Immature natural killer cell (primary cell): ENCODE measurements around the gene PRMT9. TPM values are rescaled to one million over a fixed set of nuclear protein-coding genes. Genes with fewer than 3 reads are reported as not detected.

Experiments used
- DNase-seq, 3 donors: peaks; one replicate each; pipeline ENCODE4 v3.0.0; 2022; ENCODE audit warnings: mixed read lengths in 1 of 3
- H3K27ac Mint-ChIP-seq, 6 donors: one replicate each; pipeline ENCODE4 v1.8.0; 2020; ENCODE audit warnings: mixed read lengths in 6 of 6, mild to moderate bottlenecking in 5 of 6, inconsistent platforms in 4 of 6, moderate library complexity in 3 of 6
- H3K27me3 Mint-ChIP-seq, 3 donors: one replicate each; pipeline ENCODE4 v1.8.0; 2020 to 2021; ENCODE audit warnings: low read depth in 3 of 3, mild to moderate bottlenecking in 3 of 3, mixed read lengths in 3 of 3, moderate library complexity in 3 of 3, inconsistent platforms in 1 of 3
- H3K36me3 Mint-ChIP-seq, 3 donors: one replicate each; pipeline ENCODE4 v1.8.0; 2020; ENCODE audit warnings: mixed read lengths in 3 of 3, inconsistent platforms in 2 of 3, mild to moderate bottlenecking in 2 of 3
- H3K4me1 Mint-ChIP-seq, 2 donors: one replicate each; pipeline ENCODE4 v1.8.0; 2020; ENCODE audit warnings: inconsistent platforms in 2 of 2, mild to moderate bottlenecking in 2 of 2, mixed read lengths in 2 of 2, moderate library complexity in 1 of 2
- H3K4me3 Mint-ChIP-seq, 5 donors: one replicate each; pipeline ENCODE4 v1.8.0; 2020; ENCODE audit warnings: mild to moderate bottlenecking in 5 of 5, mixed read lengths in 5 of 5, inconsistent platforms in 3 of 5, moderate library complexity in 3 of 5
- H3K9me3 Mint-ChIP-seq, 6 donors: one replicate each; pipeline ENCODE4 v1.8.0; 2020; ENCODE audit warnings: mild to moderate bottlenecking in 6 of 6, mixed read lengths in 6 of 6, inconsistent platforms in 4 of 6, moderate library complexity in 3 of 6
- polyA plus RNA-seq, 3 donors: library from polyadenylated mRNA; unstranded; fragments of 300-500 nt; fragmentation: Illumina TruSeq; gene quantifications; one replicate each; pipeline ENCODE4 v1.2.3, GENCODE V29; 2021

Gene PRMT9
- polyA plus RNA-seq, 3 donors from 2014 or later, result 0.41 to 4.4 (median 3.9) TPM

DNA sequence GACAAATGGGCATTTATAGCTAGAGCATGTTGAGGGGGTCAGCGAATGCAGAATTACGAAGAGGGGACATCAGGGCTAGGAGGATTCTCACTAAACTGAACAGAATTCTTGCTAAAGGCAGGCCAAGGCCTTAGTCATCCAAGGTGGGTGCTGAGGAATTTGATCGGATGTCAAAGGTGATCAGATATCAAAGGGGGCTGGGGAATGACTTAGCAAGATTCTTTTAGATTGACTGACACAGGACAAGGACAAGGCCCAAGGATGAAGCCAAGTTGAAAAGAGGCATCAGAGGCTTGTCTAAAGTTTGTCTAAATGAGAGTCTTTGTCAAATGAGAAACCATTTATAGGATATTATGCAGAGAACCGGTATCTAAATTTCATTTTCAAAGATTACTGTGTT lies 57.1 kb downstream of the PRMT9 start:
- no peak for DNase-seq
- Mint-ChIP-seq H3K4me3 (no peak overlapping the region), H3K27me3 (no peaks in the 10 kb centered on the region), H3K9me3 (peaks cover 0 to 1% (median 0%) of the 10 kb centered on the region in 6 donors), H3K4me1 (peaks cover 9 to 32% of the 10 kb centered on the region in 2 donors), H3K36me3 (peaks cover 27 to 49% (median 38%) of the 10 kb centered on the region in 3 donors), H3K27ac (peak overlapping the region in 1 of 6 donors; percentile 57)

DNA sequence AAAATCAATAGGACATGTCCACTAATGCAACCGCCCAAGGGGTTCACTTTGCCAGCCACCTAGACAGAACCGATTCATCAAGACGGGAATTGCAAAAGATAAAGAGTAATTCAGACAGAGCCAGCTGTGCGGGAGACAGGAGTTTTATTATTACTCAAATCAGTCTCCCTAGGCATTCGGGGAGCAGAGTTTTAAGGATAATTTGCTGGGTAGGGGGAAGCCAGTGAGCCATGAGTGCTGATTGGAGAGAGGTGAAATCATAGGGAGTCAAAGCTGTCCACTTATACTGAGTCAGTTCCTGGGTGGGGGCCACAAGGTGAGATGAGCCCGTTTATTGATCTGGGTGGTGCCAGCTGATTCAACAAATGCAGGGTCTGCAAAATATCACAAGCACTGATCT lies 58.2 kb downstream of the PRMT9 start:
- H3K27me3 Mint-ChIP-seq, result no peaks in the 10 kb centered on the region
- H3K4me3 Mint-ChIP-seq, result no peak overlapping the region
- no peak overlapping the region for H3K27ac Mint-ChIP-seq
- H3K9me3 Mint-ChIP-seq, result peaks cover 0 to 1% (median 0%) of the 10 kb centered on the region in 6 donors
- no peak for DNase-seq
- peaks cover 30 to 42% (median 38%) of the 10 kb centered on the region in 3 donors for H3K36me3 Mint-ChIP-seq
- peaks cover 13 to 42% of the 10 kb centered on the region in 2 donors for H3K4me1 Mint-ChIP-seq

DNA sequence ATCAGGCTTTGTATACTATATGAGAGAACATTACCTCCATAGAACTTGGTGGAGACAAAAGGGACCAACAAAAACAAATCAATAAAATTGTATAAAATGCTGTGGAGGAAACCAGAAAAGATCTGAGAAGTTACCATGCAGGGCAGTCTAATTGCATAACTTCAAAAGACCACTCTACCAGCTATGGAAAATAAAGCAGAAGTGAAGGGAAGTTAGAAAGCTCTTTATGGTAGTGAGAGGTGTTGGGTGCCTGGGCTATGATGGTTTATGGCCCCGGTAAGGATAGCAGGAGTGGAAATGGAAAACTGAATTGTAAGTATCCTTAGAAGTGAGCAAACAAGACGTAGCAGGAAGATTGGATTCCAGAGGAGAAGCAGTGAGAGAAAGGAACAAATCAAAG lies 63.6 kb downstream of the PRMT9 start:
- Mint-ChIP-seq H3K4me3 (peak overlapping the region in 4 of 5 donors; percentile 6 to 65 (median 33)), H3K36me3 (peaks cover 16 to 25% (median 24%) of the 10 kb centered on the region in 3 donors), H3K27ac (peak overlapping the region in 2 of 6 donors; percentile 1 to 36), H3K9me3 (no peaks in the 10 kb centered on the region), H3K27me3 (peaks cover 0 to 8% (median 7%) of the 10 kb centered on the region in 3 donors), H3K4me1 (peaks cover 54 to 77% of the 10 kb centered on the region in 2 donors)
- no peak for DNase-seq

DNA sequence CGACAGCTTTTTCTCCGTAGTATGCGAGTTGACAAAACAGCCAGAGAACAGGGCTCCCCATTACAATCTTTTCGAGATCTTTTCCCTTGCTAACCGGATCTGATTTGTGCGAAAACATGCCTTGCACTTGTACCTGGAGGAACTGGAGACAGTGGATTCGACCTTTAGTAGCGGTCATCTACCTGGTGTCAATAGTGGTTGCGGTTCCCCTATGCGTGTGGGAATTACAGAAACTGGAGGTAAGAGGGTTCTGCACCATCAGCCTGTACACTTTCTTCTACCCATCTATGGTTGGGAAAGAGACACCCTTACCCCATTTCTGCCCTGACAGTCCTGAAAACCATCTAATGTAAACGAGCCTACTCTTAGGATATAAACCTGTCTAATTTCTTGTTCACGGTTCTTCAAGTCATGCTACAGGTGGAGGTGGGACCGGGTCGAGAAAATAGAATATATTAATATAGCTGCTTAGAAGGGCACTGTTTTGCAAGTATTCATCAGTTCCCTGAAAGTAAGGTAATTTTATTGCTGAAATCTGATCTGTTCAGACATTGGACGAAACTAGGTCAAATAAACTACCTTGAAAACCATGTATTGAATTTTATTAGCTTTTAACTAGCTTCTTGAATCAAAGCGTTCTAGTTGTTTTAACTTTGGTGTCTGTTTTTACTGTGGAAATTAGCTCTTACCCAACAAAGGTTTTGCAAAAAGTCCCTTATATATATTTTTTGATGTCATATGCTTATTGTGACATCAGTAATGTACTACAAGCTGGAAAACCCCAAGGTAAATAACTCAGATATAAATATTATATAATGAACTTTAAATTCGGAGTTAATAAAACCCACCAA lies 65.9 kb downstream of the PRMT9 start:
- Mint-ChIP-seq H3K4me3 (peak overlapping the region; percentile 95 to 98 (median 96)), H3K27me3 (peaks cover 0 to 9% (median 8%) of the 10 kb centered on the region in 3 donors), H3K4me1 (peaks cover 52 to 57% of the 10 kb centered on the region in 2 donors)

DNA sequence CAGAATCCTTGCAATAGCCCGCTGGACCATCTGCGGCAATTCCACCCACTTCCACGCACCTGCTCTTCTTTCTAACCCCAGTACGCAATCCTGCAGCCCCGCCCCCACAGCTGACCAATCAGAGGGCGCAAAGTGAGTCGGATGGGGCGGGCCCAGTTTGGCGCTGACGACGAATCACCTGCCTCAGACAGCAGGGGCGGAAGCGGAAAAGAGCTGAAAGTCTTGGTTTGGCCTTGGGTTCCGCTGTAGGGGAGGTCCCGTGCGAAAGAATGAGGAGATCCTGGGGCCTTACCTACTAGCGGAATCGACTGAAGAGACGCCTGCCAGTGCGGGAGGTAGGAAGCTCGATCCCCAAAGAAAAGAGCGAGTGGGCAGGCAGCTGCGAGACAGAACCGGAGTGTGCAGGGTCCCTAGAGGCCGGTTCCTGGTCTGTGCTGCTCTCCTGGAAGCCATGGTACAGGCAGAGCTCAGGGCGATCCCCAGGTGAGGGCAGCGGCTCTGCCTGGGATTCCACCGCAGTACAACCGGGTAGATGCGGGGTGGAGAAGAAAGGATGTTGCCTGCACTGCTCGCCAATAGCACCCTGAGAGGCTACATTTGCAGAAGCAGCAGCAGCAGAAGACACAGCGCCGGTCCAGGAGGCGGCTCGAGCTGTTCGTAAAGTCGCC lies 66.7 kb downstream of the PRMT9 start, which contains the start of gene TMEM184C:
Gene TMEM184C (plus strand): TSS at position 225 of the 668 bp plus-strand sequence. CDS start 560 bp downstream, outside the sequence.
- H3K9me3 Mint-ChIP-seq, result no peaks in the 10 kb centered on the region
- H3K36me3 Mint-ChIP-seq, result peaks cover 0 to 14% (median 9%) of the 10 kb centered on the region in 3 donors
- DNase-seq, result peak; percentile 96 to 97 (median 96)
- peak within 1 kb of the TSS; percentile 93 to 98 (median 96) for H3K27ac Mint-ChIP-seq
- peaks cover 48 to 50% of the 10 kb centered on the region in 2 donors for H3K4me1 Mint-ChIP-seq
- H3K27me3 Mint-ChIP-seq, result peaks cover 0 to 9% (median 8%) of the 10 kb centered on the region in 3 donors
- peak within 1 kb of the TSS; percentile 95 to 98 (median 96) for H3K4me3 Mint-ChIP-seq

More for the DNA sequence above, 65.9 kb downstream of the PRMT9 start:
- DNase-seq, result no peak
- Mint-ChIP-seq H3K36me3 (peaks cover 6 to 14% (median 13%) of the 10 kb centered on the region in 3 donors), H3K27ac (peak overlapping the region; percentile 93 to 98 (median 96)), H3K9me3 (no peaks in the 10 kb centered on the region)

DNA sequence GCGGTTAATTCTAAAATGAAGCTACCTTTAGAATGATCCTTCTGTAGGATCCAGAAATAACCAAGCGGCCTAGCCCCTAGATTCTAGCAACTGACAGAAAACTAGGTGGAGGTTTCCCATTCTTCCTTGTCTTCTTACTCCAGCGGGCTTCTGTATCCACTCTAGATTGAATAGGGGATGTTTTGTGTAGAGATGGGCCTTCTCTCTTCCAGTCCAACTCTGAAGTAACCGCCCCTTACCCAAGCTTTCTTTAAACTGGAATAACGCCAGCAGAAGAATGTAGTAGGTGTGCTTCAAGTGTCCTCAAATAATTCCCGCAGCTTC lies 67.2 kb downstream of the PRMT9 start:
- H3K4me3 Mint-ChIP-seq, result peak overlapping the region; percentile 95 to 98 (median 96)
- peaks cover 47 to 50% of the 10 kb centered on the region in 2 donors for H3K4me1 Mint-ChIP-seq
- peaks cover 0 to 14% (median 9%) of the 10 kb centered on the region in 3 donors for H3K36me3 Mint-ChIP-seq
- no peak for DNase-seq
- H3K27ac Mint-ChIP-seq, result peak overlapping the region; percentile 93 to 98 (median 96)
- H3K27me3 Mint-ChIP-seq, result peaks cover 0 to 11% (median 8%) of the 10 kb centered on the region in 3 donors
- no peaks in the 10 kb centered on the region for H3K9me3 Mint-ChIP-seq

DNA sequence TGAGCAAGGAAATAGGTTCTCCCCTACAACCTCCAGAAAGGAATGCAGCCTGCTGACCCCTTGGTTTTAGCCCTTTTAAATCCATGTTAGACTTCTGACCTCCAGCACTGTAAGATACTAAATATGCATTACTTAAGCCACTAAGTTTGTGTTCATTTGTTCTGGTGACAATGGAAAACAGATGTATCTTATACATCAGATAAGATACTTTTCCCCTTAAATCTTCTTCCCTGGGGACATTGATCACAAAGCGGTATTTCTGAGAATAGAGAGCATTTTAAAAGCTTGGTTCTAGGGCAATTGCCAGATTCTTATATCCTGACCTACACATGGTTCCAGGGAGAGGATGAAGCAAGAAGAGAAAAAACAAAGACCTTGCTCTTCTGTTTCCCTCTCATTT lies 73.3 kb downstream of the PRMT9 start:
- no peak for DNase-seq
- Mint-ChIP-seq H3K9me3 (peaks cover 0 to 2% (median 0%) of the 10 kb centered on the region in 6 donors), H3K36me3 (peaks cover 0 to 6% (median 0%) of the 10 kb centered on the region in 3 donors), H3K4me1 (peaks cover 0 to 2% of the 10 kb centered on the region in 2 donors), H3K27ac (no peak overlapping the region), H3K27me3 (peaks cover 2 to 9% (median 3%) of the 10 kb centered on the region in 3 donors), H3K4me3 (no peak overlapping the region)

DNA sequence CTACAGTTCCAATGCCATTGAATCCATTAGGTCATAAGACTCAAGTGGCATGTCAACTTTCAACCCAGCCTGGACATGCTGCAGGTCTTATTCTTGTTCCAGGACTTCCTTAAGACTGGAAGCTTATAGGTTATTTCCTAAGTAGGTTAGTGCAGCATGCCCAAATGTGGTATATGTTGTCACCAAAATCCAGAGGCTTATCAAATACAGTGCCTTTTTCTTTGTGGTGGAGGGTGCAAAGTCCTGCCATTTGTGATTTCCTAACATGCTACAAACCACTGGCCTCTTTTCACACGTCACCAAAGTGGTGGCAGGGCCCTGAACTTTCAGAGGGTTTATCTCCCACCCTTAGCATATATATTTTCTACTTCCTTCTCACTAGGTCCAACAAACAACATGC lies 76.5 kb downstream of the PRMT9 start:
- peaks cover 0 to 2% (median 0%) of the 10 kb centered on the region in 6 donors for H3K9me3 Mint-ChIP-seq
- H3K4me3 Mint-ChIP-seq, result no peak overlapping the region
- DNase-seq, result no peak
- H3K27ac Mint-ChIP-seq, result no peak overlapping the region
- peaks cover 2 to 7% (median 3%) of the 10 kb centered on the region in 3 donors for H3K27me3 Mint-ChIP-seq
- H3K36me3 Mint-ChIP-seq, result peaks cover 0 to 3% (median 0%) of the 10 kb centered on the region in 3 donors
- no peaks in the 10 kb centered on the region for H3K4me1 Mint-ChIP-seq

DNA sequence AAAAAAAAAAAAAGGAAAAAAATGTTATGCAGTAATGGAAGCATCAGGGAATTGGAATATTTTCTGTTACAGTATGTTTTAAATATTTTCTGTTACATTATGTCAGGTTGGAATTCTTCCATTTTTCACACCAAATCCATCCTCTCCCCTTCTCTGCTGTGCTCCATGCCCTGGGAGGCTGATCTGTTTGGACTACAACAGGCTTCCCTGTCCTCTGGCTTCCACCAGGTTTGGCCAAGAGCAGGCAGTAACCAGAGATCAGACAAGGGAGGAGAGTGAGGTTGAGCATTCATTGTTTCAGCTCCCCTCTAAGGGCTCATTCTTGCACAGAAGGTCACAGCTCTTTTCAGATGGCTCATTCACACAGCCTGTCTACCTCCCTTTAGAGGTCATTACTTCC lies 78.5 kb downstream of the PRMT9 start:
- H3K4me3 Mint-ChIP-seq, result no peak overlapping the region
- peaks cover 2 to 5% (median 3%) of the 10 kb centered on the region in 3 donors for H3K27me3 Mint-ChIP-seq
- H3K9me3 Mint-ChIP-seq, result peaks cover 0 to 4% (median 0%) of the 10 kb centered on the region in 6 donors
- no peaks in the 10 kb centered on the region for H3K36me3 Mint-ChIP-seq
- DNase-seq, result no peak
- H3K27ac Mint-ChIP-seq, result no peak overlapping the region
- H3K4me1 Mint-ChIP-seq, result no peaks in the 10 kb centered on the region

DNA sequence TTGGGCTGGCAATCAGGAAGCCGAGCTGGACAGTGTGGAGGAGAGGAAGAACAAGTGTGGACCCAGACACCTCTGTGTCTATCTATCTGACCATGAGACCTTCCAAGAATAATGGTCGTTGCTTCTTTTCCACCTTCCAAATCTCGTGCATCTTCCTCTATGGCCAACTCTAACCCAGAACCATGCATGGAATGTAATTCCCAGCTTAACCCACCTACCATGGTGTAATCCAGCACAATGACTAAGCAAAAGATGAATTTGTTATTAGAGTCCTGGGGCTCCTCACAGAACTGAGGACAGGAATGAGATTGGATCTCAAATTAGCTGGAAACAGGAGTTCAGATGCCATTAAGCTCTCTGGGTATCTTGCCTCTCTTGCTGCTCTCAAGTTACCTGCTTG lies 84.2 kb downstream of the PRMT9 start:
- no peak overlapping the region for H3K27ac Mint-ChIP-seq

DNA sequence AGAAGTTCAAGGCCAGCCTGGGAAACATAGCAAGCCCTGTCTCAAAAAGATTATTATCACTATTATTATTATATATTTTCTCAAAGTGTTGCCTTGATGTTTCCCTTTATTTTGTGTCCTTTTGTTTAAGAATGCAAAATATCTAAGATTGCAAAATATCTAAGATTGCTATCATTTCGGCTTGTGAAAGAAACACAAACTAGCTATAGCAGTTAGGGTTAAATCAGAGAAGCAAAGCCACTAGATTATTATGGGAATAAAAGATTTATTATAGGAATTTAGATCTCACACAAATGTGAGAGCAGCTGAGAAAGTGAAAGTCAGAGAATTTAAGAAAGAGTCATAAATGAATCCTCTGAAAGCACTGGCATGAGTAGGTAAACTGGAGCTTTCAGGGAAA lies 84.8 kb downstream of the PRMT9 start:
- H3K9me3 Mint-ChIP-seq, result peaks cover 0 to 2% (median 0%) of the 10 kb centered on the region in 6 donors
- no peak overlapping the region for H3K27ac Mint-ChIP-seq

More for the DNA sequence above, 84.2 kb downstream of the PRMT9 start:
- Mint-ChIP-seq H3K4me3 (no peak overlapping the region), H3K4me1 (no peaks in the 10 kb centered on the region), H3K36me3 (no peaks in the 10 kb centered on the region), H3K9me3 (peaks cover 0 to 2% (median 0%) of the 10 kb centered on the region in 6 donors), H3K27me3 (no peaks in the 10 kb centered on the region)
- DNase-seq, result no peak

DNA sequence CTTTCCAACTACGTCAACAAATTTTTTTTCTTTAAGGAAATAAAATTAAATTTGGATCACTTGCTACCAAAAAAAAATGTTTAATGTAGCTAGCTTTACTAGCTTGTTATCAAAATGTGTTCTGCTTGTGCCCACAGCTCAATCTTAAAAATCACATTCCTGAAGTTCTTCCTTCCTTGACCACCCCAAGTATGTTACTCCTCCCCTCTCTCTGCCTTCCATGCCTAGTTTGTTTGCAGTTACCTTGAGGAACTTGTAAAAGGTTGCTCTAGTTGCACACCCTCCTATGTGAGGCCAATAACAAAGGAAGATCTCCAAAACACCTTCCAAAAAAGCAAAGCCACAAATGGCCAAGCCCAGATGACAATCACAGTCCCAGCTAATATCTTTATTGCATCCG lies 86.4 kb downstream of the PRMT9 start:
- H3K4me1 Mint-ChIP-seq, result no peaks in the 10 kb centered on the region
- no peak overlapping the region for H3K27ac Mint-ChIP-seq
- DNase-seq, result no peak
- H3K9me3 Mint-ChIP-seq, result peaks cover 0 to 2% (median 0%) of the 10 kb centered on the region in 6 donors
- peaks cover 1 to 5% (median 3%) of the 10 kb centered on the region in 3 donors for H3K27me3 Mint-ChIP-seq
- no peaks in the 10 kb centered on the region for H3K36me3 Mint-ChIP-seq
- H3K4me3 Mint-ChIP-seq, result no peak overlapping the region

More for the DNA sequence above, 84.8 kb downstream of the PRMT9 start:
- Mint-ChIP-seq H3K36me3 (no peaks in the 10 kb centered on the region), H3K4me3 (no peak overlapping the region), H3K27me3 (peaks cover 0 to 2% (median 0%) of the 10 kb centered on the region in 3 donors), H3K4me1 (no peaks in the 10 kb centered on the region)
- no peak for DNase-seq

DNA sequence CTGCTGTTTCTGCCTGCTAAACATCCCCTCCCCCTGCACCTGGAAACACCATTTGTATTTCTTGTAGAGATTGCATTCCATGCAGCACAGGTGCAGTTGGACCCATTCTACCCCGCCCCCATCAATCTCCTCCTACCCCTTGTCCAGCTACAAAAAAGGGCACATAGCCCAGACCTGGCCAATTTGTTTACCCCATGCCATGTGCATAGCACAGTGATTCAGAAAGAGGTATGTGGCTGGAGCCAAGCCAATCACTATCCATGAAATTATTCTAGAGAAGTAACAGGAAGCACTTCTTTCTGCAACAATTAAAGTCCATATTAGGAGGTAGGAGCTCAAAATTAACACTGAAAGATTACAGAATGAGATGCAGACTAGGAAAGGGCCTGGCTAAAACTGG lies 87.0 kb downstream of the PRMT9 start:
- Mint-ChIP-seq H3K4me3 (no peak overlapping the region), H3K36me3 (no peaks in the 10 kb centered on the region), H3K27ac (no peak overlapping the region), H3K27me3 (peaks cover 1 to 5% (median 3%) of the 10 kb centered on the region in 3 donors), H3K9me3 (no peaks in the 10 kb centered on the region), H3K4me1 (no peaks in the 10 kb centered on the region)
- no peak for DNase-seq

DNA sequence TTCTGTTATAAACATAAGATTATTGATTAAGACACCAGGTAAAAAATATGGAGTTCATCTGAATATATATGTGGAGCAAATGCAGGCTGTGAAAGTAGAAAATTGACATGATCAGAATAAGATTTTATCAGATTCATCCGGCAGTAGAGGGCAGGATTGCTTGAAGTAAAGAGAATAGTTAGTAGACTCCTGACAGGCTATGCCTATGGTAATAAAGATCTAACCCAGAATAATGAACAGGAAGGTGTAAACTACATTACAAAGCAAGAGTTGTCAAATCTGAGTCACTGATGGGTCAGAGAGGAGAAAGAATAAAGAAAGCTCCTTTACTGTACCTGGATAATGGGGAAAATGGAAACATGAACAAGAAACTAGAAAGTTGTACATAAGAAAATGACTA lies 87.6 kb downstream of the PRMT9 start:
- DNase-seq, result no peak
- peaks cover 3 to 5% (median 3%) of the 10 kb centered on the region in 3 donors for H3K27me3 Mint-ChIP-seq

More for the DNA sequence above, 87.6 kb downstream of the PRMT9 start:
- H3K9me3 Mint-ChIP-seq, result no peaks in the 10 kb centered on the region
- no peaks in the 10 kb centered on the region for H3K4me1 Mint-ChIP-seq
- no peaks in the 10 kb centered on the region for H3K36me3 Mint-ChIP-seq
- H3K4me3 Mint-ChIP-seq, result no peak overlapping the region
- no peak overlapping the region for H3K27ac Mint-ChIP-seq
